ENCODE results near the gene TLR3.
A peak's percentile ranks its signal among the peaks of the same experiment; 100 is the strongest.
"Not testable (repeated sequence)": the region's sequence is repeated elsewhere in the genome, so short reads cannot be mapped to it uniquely, and the experiment has no call there.

Gene TLR3

GRCh38 chr4:186047501-186047900 lies 21.5 kb upstream of the TLR3 start:
- not testable (repeated sequence) for DNase-seq (ENCODE audit: low read depth, low spot score)

- not testable (repeated sequence) for DNase-seq (ENCODE audit: low read depth, low spot score)
These were observed 18.8 kb upstream of the TLR3 start for GRCh38 chr4:186050135-186050534.

GRCh38 chr4:186051096-186051495 lies 17.9 kb upstream of the TLR3 start:
- DNase-seq (ENCODE audit: low read depth, low spot score): no peak

GRCh38 chr4:186058253-186058979 lies 10.5 kb upstream of the TLR3 start:
- no peak for DNase-seq (ENCODE audit: low read depth, low spot score)

GRCh38 chr4:186058980-186059316 lies 10.0 kb upstream of the TLR3 start:
- no peak for DNase-seq (ENCODE audit: low read depth, low spot score)

- DNase-seq (ENCODE audit: low read depth, low spot score): no peak
These were observed 7.0 kb upstream of the TLR3 start for GRCh38 chr4:186061921-186062320.

GRCh38 chr4:186067757-186068385 lies 1.1 kb upstream of the TLR3 start:
- no peak for DNase-seq (ENCODE audit: low read depth, low spot score)

- no peak for DNase-seq (ENCODE audit: low read depth, low spot score)
These were observed 773 bp downstream of the TLR3 start for GRCh38 chr4:186069729-186070128.

GRCh38 chr4:186072516-186072915 lies 3.6 kb downstream of the TLR3 start:
- no peak for DNase-seq (ENCODE audit: low read depth, low spot score)

- no peak for DNase-seq (ENCODE audit: low read depth, low spot score)
These were observed 5.2 kb downstream of the TLR3 start for GRCh38 chr4:186074189-186074588.

- DNase-seq (ENCODE audit: low read depth, low spot score): no peak
These were observed 10.2 kb downstream of the TLR3 start for GRCh38 chr4:186078981-186079638.

GRCh38 chr4:186079694-186080093 lies 10.7 kb downstream of the TLR3 start:
- DNase-seq (ENCODE audit: low read depth, low spot score): no peak

GRCh38 chr4:186081202-186081807 lies 12.3 kb downstream of the TLR3 start:
- DNase-seq (ENCODE audit: low read depth, low spot score): no peak

GRCh38 chr4:186082221-186082620 lies 13.3 kb downstream of the TLR3 start:
- DNase-seq (ENCODE audit: low read depth, low spot score): no peak

- DNase-seq (ENCODE audit: low read depth, low spot score): no peak
These were observed 19.6 kb downstream of the TLR3 start for GRCh38 chr4:186088523-186088922.

- no peak for DNase-seq (ENCODE audit: low read depth, low spot score)
These were observed 23.3 kb downstream of the TLR3 start for GRCh38 chr4:186092296-186092695.

GRCh38 chr4:186095406-186095805 lies 26.4 kb downstream of the TLR3 start:
- no peak for DNase-seq (ENCODE audit: low read depth, low spot score)

- DNase-seq (ENCODE audit: low read depth, low spot score): no peak
These were observed 27.8 kb downstream of the TLR3 start for GRCh38 chr4:186096681-186097165.

- no peak for DNase-seq (ENCODE audit: low read depth, low spot score)
These were observed 28.4 kb downstream of the TLR3 start for GRCh38 chr4:186097386-186097785.

- DNase-seq (ENCODE audit: low read depth, low spot score): no peak
These were observed 34.0 kb downstream of the TLR3 start for GRCh38 chr4:186102931-186103330.

- peak; percentile 20 for DNase-seq (ENCODE audit: low read depth, low spot score)
These were observed 35.3 kb downstream of the TLR3 start, which contains the start of gene FAM149A for GRCh38 chr4:186104114-186104889. Gene FAM149A, plus strand, starts transcription at chr4:186104704.

All from activated naive CD8-positive, alpha-beta T cell treated with anti-CD3 and anti-CD28 coated beads, Interleukin-2, amount 50 U/mL, for 16 hours (primary cell).